Mesothelial cell of epicardium (in vitro differentiated cells): Measurements from ENCODE around the gene LRRD1. TPM values are rescaled to one million over a fixed set of nuclear protein-coding genes. Genes with fewer than 3 reads are reported as not detected.

Experiments
- DNase-seq, 2 experiments: peaks; one replicate each; pipeline ENCODE4 v3.0.0; 2021; ENCODE audit warnings: low spot score in 2 of 2; ENCODE audit not compliant: unreplicated experiment in 2 of 2
- H3K27ac Mint-ChIP-seq: 2 replicates; pipeline ENCODE4 v1.8.0; 2021; ENCODE audit warnings: mixed read lengths
- H3K27me3 Mint-ChIP-seq: 2 replicates; pipeline ENCODE4 v1.8.0; 2021; ENCODE audit warnings: low read depth, mixed read lengths
- H3K36me3 Mint-ChIP-seq: 2 replicates; pipeline ENCODE4 v1.8.0; 2021; ENCODE audit warnings: mixed read lengths
- H3K4me1 Mint-ChIP-seq: 2 replicates; pipeline ENCODE4 v1.8.0; 2021; ENCODE audit warnings: mixed read lengths
- H3K4me3 Mint-ChIP-seq: 2 replicates; pipeline ENCODE4 v1.8.0; 2021; ENCODE audit warnings: mild to moderate bottlenecking, moderate library complexity, mixed read lengths
- H3K9me3 Mint-ChIP-seq: 2 replicates; pipeline ENCODE4 v1.8.0; 2021; ENCODE audit warnings: mixed read lengths
- microRNA-seq: library from miRNA; unstranded; fragments of <30 nt; microRNA quantifications from one replicate; pipeline ENCODE4 v1.2.0, GENCODE V29; 2021; ENCODE audit warnings: inconsistent platforms, mixed read lengths
- total RNA-seq: library from RNA; stranded (reverse); gene quantifications from 3 replicates; pipeline ENCODE4 v1.2.1, GENCODE V29; 2021
- TF ChIP-seq, protein P1 (sequence below): fragments of 200-600 bp; sonication (generic); IDR thresholded peaks from one replicate; pipeline ENCODE4 v1.5.0; 2021; ENCODE audit warnings: antibody characterized with exemption; ENCODE audit not compliant: unreplicated experiment

The LRRD1 gene
- total RNA-seq, 1 donor from 2014 or later, result 0.42 TPM

DNA sequence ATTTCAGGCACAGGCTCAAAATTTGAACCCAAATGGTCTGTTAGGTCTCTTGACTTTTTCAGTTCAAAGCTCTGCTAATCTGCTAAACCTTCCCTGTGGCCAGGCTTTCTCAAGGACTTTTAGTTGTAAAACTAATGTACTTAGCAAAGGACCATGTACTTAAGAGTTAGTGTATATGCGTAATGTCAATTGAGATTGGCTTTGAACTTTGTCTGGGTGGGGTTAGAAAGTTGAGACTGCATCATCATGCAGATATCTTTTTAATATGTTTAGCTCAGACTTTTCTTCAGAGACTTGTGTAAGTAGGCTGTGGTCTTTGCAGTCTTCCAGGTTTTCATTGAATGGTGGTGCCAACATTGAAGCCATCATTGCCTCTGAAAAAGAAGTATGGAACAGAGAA, 78.4 kb downstream of the LRRD1 start:
- DNase-seq, result no peak
- Mint-ChIP-seq H3K4me3 (no peak overlapping the region), H3K4me1 (peaks cover 1% of the 10 kb centered on the region), H3K27ac (no peak overlapping the region), H3K27me3 (no peaks in the 10 kb centered on the region), H3K36me3 (peaks cover 56% of the 10 kb centered on the region), H3K9me3 (no peaks in the 10 kb centered on the region)
- TF ChIP-seq, protein P1, sequence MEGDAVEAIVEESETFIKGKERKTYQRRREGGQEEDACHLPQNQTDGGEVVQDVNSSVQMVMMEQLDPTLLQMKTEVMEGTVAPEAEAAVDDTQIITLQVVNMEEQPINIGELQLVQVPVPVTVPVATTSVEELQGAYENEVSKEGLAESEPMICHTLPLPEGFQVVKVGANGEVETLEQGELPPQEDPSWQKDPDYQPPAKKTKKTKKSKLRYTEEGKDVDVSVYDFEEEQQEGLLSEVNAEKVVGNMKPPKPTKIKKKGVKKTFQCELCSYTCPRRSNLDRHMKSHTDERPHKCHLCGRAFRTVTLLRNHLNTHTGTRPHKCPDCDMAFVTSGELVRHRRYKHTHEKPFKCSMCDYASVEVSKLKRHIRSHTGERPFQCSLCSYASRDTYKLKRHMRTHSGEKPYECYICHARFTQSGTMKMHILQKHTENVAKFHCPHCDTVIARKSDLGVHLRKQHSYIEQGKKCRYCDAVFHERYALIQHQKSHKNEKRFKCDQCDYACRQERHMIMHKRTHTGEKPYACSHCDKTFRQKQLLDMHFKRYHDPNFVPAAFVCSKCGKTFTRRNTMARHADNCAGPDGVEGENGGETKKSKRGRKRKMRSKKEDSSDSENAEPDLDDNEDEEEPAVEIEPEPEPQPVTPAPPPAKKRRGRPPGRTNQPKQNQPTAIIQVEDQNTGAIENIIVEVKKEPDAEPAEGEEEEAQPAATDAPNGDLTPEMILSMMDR, result no peak

DNA sequence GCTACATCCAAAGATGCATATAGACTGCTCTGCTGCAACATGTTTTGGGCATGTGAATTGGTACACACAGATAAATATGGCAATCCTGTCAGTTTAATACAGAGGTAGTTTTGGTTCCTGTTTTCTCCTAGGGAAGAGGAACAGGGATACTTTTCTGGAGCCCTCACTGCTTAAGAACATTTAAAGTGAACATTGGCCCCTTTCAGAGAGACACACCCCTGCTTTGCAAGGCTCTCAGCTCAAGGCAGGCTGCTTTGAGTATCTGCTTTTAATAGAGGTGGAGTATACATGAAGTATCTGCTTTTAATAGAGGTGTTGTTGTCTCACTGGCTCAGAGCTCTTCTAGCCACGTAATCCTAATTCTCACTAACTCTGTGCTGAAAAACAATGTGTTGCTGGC, 83.6 kb downstream of the LRRD1 start:
- peaks cover 17% of the 10 kb centered on the region for H3K4me1 Mint-ChIP-seq
- peaks cover 4% of the 10 kb centered on the region for H3K9me3 Mint-ChIP-seq
- H3K36me3 Mint-ChIP-seq, result peaks cover 53% of the 10 kb centered on the region
- DNase-seq, result no peak
- H3K27ac Mint-ChIP-seq, result peak overlapping the region; percentile 58
- no peaks in the 10 kb centered on the region for H3K27me3 Mint-ChIP-seq
- no peak overlapping the region for H3K4me3 Mint-ChIP-seq
- TF ChIP-seq, protein P1, result no peak

Small RNA genes within 50 kb of the gene (microRNA-seq; reads per million reads assigned to microRNA genes)
- gene MIR1285-1, result 1.2 reads per million

Other genes with a start within 250 kb of the LRRD1 start
- 108 to 119 TPM (median 110 TPM) in 3 replicates for gene AKAP9, start 238.3 kb downstream of the LRRD1 start, total RNA-seq
- 46.3 to 51.0 TPM (median 47.3 TPM) in 3 replicates for gene CYP51A1, start 44.7 kb downstream of the LRRD1 start, total RNA-seq
- gene KRIT1, start 66.8 kb upstream of the LRRD1 start, total RNA-seq, result 49.9 to 58.9 TPM (median 54.3 TPM) in 3 replicates
- gene ANKIB1, start 66.8 kb upstream of the LRRD1 start, total RNA-seq, result 63.9 to 66.9 TPM (median 66.6 TPM) in 3 replicates